GM19468 (cell line): Measurements from ENCODE around the gene CDHR2.

Source experiments
- ATAC-seq: cut with Tn5 transposase; IDR thresholded peaks from one replicate; pipeline ENCODE4 v1.9.1; 2021; ENCODE audit warnings: mild to moderate bottlenecking, moderate library complexity, moderate number of reproducible peaks; ENCODE audit not compliant: unreplicated experiment; ENCODE audit errors: extremely low read depth

Gene CDHR2

GRCh38 chr5:176560364-176560763 lies 11.2 kb downstream of the CDHR2 start:
- ATAC-seq = no peak

DNA sequence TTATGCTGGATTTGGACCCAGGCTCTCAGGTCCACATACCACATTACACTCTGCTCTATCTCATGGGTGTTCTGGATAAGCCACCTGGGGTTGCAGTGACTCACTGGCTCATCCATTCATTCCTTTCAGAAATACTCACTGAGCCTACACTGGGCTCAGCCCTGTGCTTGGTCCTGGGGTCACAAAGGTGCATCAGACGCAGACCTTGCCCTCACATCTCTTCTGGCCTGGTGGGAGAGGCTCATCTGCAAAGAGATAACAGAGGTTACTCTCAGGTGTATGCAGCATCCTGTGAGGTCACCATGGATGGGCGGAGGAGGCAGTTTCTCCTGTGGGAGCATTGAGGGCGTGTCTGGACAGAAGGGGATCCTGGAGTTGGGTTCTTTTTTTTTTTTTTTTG lies 12.1 kb downstream of the CDHR2 start:
- no peak for ATAC-seq

- ATAC-seq = no peak
Observed at GRCh38 chr5:176562189-176562588, 13.0 kb downstream of the CDHR2 start.

GRCh38 chr5:176564002-176564401 lies 14.9 kb downstream of the CDHR2 start:
- ATAC-seq = no peak

DNA sequence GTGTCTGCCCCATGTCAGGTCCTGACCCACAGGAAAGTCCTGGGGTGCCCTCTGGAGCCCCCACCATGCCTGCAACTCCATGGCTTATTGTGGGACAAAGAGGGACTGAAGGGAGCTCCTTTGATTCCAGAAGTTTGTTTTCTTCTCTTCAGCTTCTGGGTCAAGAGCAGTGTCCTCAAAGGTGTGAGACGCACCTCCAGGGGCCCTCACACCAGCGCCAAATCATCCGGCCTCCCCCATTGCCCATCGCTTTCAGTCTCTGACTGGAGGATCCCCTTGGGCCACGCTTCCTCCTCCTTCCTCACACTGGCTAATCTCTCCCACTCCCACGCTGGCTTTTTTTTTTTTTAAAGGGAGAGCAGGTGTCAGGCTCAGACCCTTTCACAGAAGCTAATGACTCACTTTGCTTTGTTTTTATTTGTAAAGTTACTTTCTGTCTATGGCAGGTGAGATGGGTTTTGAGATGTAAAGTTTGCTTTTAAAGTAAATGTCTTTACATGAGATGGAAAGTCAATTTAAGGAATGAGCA lies 16.7 kb downstream of the CDHR2 start:
- ATAC-seq = no peak

GRCh38 chr5:176568657-176569056 lies 19.5 kb downstream of the CDHR2 start:
- ATAC-seq = no peak

GRCh38 chr5:176570044-176570443 lies 20.9 kb downstream of the CDHR2 start:
- no peak for ATAC-seq

- no peak for ATAC-seq
Observed at GRCh38 chr5:176573564-176574296, 24.6 kb downstream of the CDHR2 start.

- ATAC-seq = no peak
Observed at GRCh38 chr5:176574297-176574591, 25.1 kb downstream of the CDHR2 start.

GRCh38 chr5:176575066-176575465 lies 25.9 kb downstream of the CDHR2 start:
- ATAC-seq = no peak

DNA sequence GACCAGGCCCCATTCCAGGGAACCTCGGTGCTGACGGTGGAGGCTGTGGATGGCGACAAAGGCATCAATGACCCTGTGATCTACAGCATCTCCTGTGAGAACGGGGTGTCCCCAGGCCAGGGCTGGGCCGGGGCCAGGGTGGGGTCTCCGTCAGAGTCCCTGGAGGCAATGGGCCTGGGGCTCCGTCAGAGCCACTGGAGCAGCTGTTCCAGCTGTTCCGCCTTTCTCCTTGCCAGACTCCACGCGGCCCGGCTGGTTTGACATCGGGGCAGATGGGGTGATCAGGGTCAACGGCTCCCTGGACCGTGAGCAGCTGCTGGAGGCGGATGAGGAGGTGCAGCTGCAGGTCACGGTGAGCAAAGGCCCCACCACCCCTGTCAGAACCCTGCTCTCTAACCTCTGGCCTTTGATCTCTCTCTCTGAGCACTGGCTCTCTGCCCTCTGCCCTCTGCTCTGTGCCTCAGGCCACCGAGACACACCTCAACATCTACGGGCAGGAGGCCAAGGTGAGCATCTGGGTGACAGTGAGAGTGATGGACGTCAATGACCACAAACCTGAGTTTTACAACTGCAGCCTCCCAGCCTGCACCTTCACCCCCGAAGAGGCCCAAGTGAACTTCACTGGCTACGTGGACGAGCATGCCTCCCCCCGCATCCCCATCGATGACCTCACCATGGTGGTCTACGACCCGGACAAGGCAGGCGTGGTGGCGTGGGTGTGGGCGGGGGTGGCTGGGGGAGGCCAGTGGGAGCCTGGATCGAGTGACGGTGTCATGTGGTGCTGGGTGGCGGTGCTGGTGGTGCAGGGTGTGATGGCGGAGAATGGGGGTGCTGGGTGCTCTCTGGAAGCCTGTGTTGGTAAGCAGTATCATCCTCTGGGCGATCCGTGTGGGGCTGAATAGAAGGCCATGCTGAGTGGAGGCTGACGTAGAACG lies 26.6 kb downstream of the CDHR2 start:
- no peak for ATAC-seq

GRCh38 chr5:176577312-176578176 lies 28.4 kb downstream of the CDHR2 start:
- ATAC-seq = no peak

- no peak for ATAC-seq
Observed at GRCh38 chr5:176578391-176578808, 29.3 kb downstream of the CDHR2 start.

GRCh38 chr5:176579323-176579722 lies 30.2 kb downstream of the CDHR2 start:
- ATAC-seq = no peak

GRCh38 chr5:176581361-176581760 lies 32.2 kb downstream of the CDHR2 start:
- no peak for ATAC-seq

- no peak for ATAC-seq
Observed at GRCh38 chr5:176583076-176583475, 33.9 kb downstream of the CDHR2 start.

DNA sequence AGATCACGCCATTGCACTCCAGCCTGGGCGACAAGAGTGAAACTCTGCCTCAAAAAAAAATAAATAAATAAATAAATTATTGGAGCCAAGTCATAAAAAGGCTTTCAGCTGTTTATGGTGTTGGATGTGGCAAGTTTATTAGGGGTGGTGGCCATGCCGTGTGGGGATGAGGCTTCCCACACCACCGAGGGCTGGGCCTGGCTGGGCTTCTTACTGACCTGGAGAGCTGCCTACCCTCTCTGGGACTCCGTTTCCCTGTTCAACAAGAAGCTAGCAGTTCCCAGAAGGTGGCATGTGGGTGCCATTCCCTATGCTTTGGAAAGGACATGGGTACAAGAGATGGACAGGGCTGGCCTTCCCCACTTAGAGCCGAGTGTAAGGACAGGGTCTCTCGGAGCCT lies 38.3 kb downstream of the CDHR2 start:
- no peak for ATAC-seq

DNA sequence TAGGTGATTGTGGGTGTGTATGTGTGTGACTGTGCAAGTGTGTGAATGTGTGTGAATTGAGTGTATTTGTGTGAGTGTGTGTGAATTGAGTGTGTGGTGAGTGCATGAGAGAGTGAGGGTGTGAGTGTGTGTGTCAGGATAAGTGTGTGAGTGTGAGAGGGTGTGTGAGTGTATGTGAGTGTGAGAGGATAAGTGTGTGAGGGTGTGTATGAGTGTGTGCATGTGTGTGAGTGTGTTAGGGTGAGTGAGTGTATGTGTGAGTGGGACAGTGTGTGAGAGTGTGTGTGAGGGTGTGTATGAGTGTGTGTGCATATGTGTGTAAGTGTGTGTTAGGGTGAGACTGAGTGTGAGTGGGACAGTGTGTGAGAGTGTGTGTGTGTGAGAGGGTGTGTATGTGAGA lies 39.2 kb downstream of the CDHR2 start:
- no peak for ATAC-seq

DNA sequence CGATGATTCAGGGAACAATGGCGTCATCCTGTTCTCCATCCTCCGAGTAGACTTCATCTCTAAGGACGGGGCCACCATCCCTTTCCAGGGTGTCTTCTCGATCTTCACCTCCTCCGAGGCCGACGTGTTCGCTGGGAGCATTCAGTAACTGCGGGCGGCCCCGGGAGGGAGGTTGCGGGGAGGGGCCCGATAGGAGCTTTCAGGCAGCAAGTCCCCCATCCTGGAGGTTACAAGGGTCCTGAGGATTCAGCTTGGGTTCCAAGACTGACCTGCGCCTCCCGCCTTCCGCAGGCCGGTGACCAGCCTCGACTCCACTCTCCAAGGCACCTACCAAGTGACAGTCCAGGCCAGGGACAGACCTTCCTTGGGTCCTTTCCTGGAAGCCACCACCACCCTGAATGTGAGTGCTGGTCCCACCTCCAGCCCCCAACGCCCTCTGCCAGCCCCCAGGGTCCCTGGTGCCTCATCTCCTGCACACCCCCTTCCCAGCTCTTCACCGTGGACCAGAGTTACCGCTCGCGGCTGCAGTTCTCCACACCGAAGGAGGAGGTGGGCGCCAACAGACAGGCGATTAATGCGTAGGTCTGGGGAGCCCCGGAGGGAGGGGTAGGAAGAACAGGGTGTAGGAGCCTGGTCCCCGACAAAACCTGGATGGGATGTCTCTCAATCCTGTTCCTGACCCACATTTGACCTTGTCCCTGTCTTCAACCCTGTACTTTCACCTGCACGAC lies 40.1 kb downstream of the CDHR2 start:
- no peak for ATAC-seq
